GM12878 (cell line): ENCODE data around the gene SETD1A.

Source experiments
- ASH2L ChIP-seq: fragments of 300-600, 200-600 bp; sonication (generic); IDR thresholded peaks from 2 replicates; pipeline ENCODE4 v1.6.1; 2017; ENCODE audit warnings: low read depth, mild to moderate bottlenecking, borderline replicate concordance
- BCL3 ChIP-seq: IDR thresholded peaks from 2 replicates; pipeline ENCODE4 v1.6.1; 2011; ENCODE audit warnings: borderline replicate concordance, low read depth, mild to moderate bottlenecking, moderate library complexity, low read length; ENCODE audit not compliant: insufficient read depth, poor library complexity, severe bottlenecking
- CTCF ChIP-seq, 3 experiments: IDR thresholded peaks in 2 of 3; conservative IDR thresholded peaks in 1 of 3; 2 replicates each; pipeline ENCODE4 v1.5.1; 2011; ENCODE audit warnings: low read depth in 3 of 3, low read length in 3 of 3, mild to moderate bottlenecking in 3 of 3, control low read depth in 2 of 3, moderate library complexity in 2 of 3, inconsistent platforms in 1 of 3, mixed read lengths in 1 of 3; ENCODE audit not compliant: control insufficient read depth in 2 of 3, insufficient read depth in 1 of 3; ENCODE audit errors: extremely low read depth in 1 of 3
- EP300 ChIP-seq, 2 experiments: fragments of 150-350 bp in 1 of 2; IDR thresholded peaks; 2 replicates each; pipeline ENCODE4 v1.6.1; 2011 to 2012; ENCODE audit warnings: low read depth in 2 of 2, low read length in 2 of 2, borderline replicate concordance in 1 of 2, improper control_type of control experiment in 1 of 2, inconsistent platforms in 1 of 2; ENCODE audit not compliant: control insufficient read depth in 1 of 2
- IKZF1 ChIP-seq: fragments of 450-650 bp; conservative IDR thresholded peaks from 2 replicates; pipeline ENCODE4 v1.6.1; 2017; ENCODE audit warnings: antibody characterized with exemption, mild to moderate bottlenecking
- POLR2A ChIP-seq: IDR thresholded peaks from 2 replicates; pipeline ENCODE4 v1.6.1; 2011; ENCODE audit warnings: low read depth, mild to moderate bottlenecking, low read length
- RFX5 ChIP-seq: IDR thresholded peaks from 2 replicates; pipeline ENCODE4 v1.6.1; 2011; ENCODE audit warnings: low read depth, low read length, improper control_type of control experiment
- TF ChIP-seq, protein P1 (sequence below): IDR thresholded peaks from 2 replicates; pipeline ENCODE4 v1.6.1; 2012; ENCODE audit warnings: mild to moderate bottlenecking, low read depth, low read length

GRCh38 chr16:31033709-31034492 is 76.3 kb downstream of the SETD1A start:
- TF ChIP-seq EP300 (IDR thresholded peaks at IDR 0.05; ENCODE audit: borderline replicate concordance in 1 of 2, control insufficient read depth in 1 of 2, low read depth in 2 of 2, low read length in 2 of 2) = no peak
- no peak for TF ChIP-seq RFX5
- TF ChIP-seq BCL3 = no peak
- no peak for TF ChIP-seq CTCF (IDR thresholded peaks at IDR 0.05 in 2 of 3, conservative IDR thresholded peaks at IDR 0.05 in 1 of 3; ENCODE audit: control insufficient read depth in 2 of 3, extremely low read depth in 1 of 3, insufficient read depth in 1 of 3, low read depth in 3 of 3, low read length in 3 of 3)
- TF ChIP-seq, protein P1, sequence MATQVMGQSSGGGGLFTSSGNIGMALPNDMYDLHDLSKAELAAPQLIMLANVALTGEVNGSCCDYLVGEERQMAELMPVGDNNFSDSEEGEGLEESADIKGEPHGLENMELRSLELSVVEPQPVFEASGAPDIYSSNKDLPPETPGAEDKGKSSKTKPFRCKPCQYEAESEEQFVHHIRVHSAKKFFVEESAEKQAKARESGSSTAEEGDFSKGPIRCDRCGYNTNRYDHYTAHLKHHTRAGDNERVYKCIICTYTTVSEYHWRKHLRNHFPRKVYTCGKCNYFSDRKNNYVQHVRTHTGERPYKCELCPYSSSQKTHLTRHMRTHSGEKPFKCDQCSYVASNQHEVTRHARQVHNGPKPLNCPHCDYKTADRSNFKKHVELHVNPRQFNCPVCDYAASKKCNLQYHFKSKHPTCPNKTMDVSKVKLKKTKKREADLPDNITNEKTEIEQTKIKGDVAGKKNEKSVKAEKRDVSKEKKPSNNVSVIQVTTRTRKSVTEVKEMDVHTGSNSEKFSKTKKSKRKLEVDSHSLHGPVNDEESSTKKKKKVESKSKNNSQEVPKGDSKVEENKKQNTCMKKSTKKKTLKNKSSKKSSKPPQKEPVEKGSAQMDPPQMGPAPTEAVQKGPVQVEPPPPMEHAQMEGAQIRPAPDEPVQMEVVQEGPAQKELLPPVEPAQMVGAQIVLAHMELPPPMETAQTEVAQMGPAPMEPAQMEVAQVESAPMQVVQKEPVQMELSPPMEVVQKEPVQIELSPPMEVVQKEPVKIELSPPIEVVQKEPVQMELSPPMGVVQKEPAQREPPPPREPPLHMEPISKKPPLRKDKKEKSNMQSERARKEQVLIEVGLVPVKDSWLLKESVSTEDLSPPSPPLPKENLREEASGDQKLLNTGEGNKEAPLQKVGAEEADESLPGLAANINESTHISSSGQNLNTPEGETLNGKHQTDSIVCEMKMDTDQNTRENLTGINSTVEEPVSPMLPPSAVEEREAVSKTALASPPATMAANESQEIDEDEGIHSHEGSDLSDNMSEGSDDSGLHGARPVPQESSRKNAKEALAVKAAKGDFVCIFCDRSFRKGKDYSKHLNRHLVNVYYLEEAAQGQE = no peak
- TF ChIP-seq ASH2L = no peak
- TF ChIP-seq POLR2A = no peak; the same call in none of the 2 replicates
- peak; percentile 84 for TF ChIP-seq IKZF1
